GM19035 (cell line): ENCODE data around the gene SEMA3E.
"Not testable (repeated sequence)": the region's sequence is repeated elsewhere in the genome, so short reads cannot be mapped to it uniquely, and the experiment has no call there.

Experiments used
- ATAC-seq: cut with Tn5 transposase; IDR thresholded peaks from one replicate; pipeline ENCODE4 v1.9.1; 2021; ENCODE audit not compliant: unreplicated experiment

Gene SEMA3E

GRCh38 chr7:83457022-83457892 lies 191.7 kb downstream of the SEMA3E start:
- ATAC-seq: no peak

- ATAC-seq: no peak
These were observed 192.5 kb downstream of the SEMA3E start for GRCh38 chr7:83456413-83456812.

GRCh38 chr7:83455612-83456011 lies 193.3 kb downstream of the SEMA3E start:
- no peak for ATAC-seq

GRCh38 chr7:83452256-83452655 lies 196.7 kb downstream of the SEMA3E start:
- ATAC-seq: no peak

GRCh38 chr7:83451501-83452045 lies 197.4 kb downstream of the SEMA3E start:
- ATAC-seq: no peak

- no peak for ATAC-seq
These were observed 199.2 kb downstream of the SEMA3E start for GRCh38 chr7:83449781-83450180.

GRCh38 chr7:83447681-83448080 lies 201.3 kb downstream of the SEMA3E start:
- no peak for ATAC-seq

- ATAC-seq: no peak
These were observed 202.8 kb downstream of the SEMA3E start for GRCh38 chr7:83446102-83446669.

GRCh38 chr7:83442911-83443310 lies 206.0 kb downstream of the SEMA3E start:
- ATAC-seq: no peak

- no peak for ATAC-seq
These were observed 209.9 kb downstream of the SEMA3E start for GRCh38 chr7:83439026-83439425.

GRCh38 chr7:83430289-83430688 lies 218.7 kb downstream of the SEMA3E start:
- ATAC-seq: not testable (repeated sequence)

GRCh38 chr7:83429493-83429892 lies 219.4 kb downstream of the SEMA3E start:
- ATAC-seq: no peak

- no peak for ATAC-seq
These were observed 221.1 kb downstream of the SEMA3E start for GRCh38 chr7:83427884-83428283.

GRCh38 chr7:83426325-83426724 lies 222.6 kb downstream of the SEMA3E start:
- no peak for ATAC-seq

GRCh38 chr7:83419013-83419412 lies 229.9 kb downstream of the SEMA3E start:
- no peak for ATAC-seq

GRCh38 chr7:83415840-83416239 lies 233.1 kb downstream of the SEMA3E start:
- ATAC-seq: no peak

GRCh38 chr7:83414947-83415346 lies 234.0 kb downstream of the SEMA3E start:
- ATAC-seq: no peak

- no peak for ATAC-seq
These were observed 235.1 kb downstream of the SEMA3E start for GRCh38 chr7:83413831-83414230.

- ATAC-seq: no peak
These were observed 235.5 kb downstream of the SEMA3E start for GRCh38 chr7:83413424-83413823.

- ATAC-seq: no peak
These were observed 237.8 kb downstream of the SEMA3E start for GRCh38 chr7:83410989-83411591.

GRCh38 chr7:83394776-83395175 lies 254.2 kb downstream of the SEMA3E start:
- no peak for ATAC-seq

- ATAC-seq: no peak
These were observed 260.5 kb downstream of the SEMA3E start for GRCh38 chr7:83388436-83388835.
